A673 (cell line): ENCODE measurements around the gene PLXND1. TPM values are rescaled to one million over a fixed set of nuclear protein-coding genes. Genes with fewer than 3 reads are reported as not detected.

Source experiments
- BruUV-seq: library from RNA; stranded (reverse); fragments of 400-500 nt; replicated peaks from 2 replicates; lab custom pipeline; 2021; lab: Mats Ljungman, UMichigan
- CTCF ChIA-PET: fragments of 300-600 bp; sonication (Branson Sonifier 250); formaldehyde crosslinking; loops from one replicate; lab custom pipeline; 2022; ENCODE audit warnings: antibody characterized with exemption; lab: Charles Lee
- POLR2A ChIA-PET: fragments of 300-600 bp; sonication (Branson Sonifier 250); formaldehyde crosslinking; loops from one replicate; lab custom pipeline; 2022; ENCODE audit warnings: antibody characterized with exemption; ENCODE audit not compliant: low non-redundant PET; lab: Charles Lee
- DNase-seq: peaks from one replicate; pipeline ENCODE4 v3.0.0-alpha.2; 2015; ENCODE audit warnings: low spot score
- H3K27ac ChIP-seq: fragments of 200-600 bp; sonication (generic); 2 replicates; pipeline ENCODE4 v1.5.1; 2016; ENCODE audit warnings: mixed run types, low read depth, mild to moderate bottlenecking, mixed read lengths, antibody characterized with exemption, low read length; ENCODE audit not compliant: poor library complexity, severe bottlenecking
- H3K27me3 ChIP-seq: fragments of 200-600 bp; sonication (generic); replicated peaks from 2 replicates; pipeline ENCODE4 v1.6.1; 2017; ENCODE audit warnings: mixed run types, low read depth, mild to moderate bottlenecking, mixed read lengths, antibody characterized with exemption, low read length; ENCODE audit not compliant: insufficient read depth, poor library complexity
- H3K36me3 ChIP-seq: fragments of 200-600 bp; sonication (generic); 2 replicates; pipeline ENCODE4 v1.6.1; 2016; ENCODE audit warnings: mixed run types, mild to moderate bottlenecking, mixed read lengths, antibody characterized with exemption, low read length; ENCODE audit not compliant: insufficient read depth, poor library complexity, severe bottlenecking
- H3K4me1 ChIP-seq: fragments of 200-600 bp; sonication (generic); 2 replicates; pipeline ENCODE4 v1.6.1; 2017; ENCODE audit warnings: mixed run types, mild to moderate bottlenecking, mixed read lengths, antibody characterized with exemption, low read length; ENCODE audit not compliant: insufficient read depth, poor library complexity, severe bottlenecking
- H3K4me3 ChIP-seq: fragments of 200-600 bp; sonication (generic); 2 replicates; pipeline ENCODE4 v1.5.1; 2016; ENCODE audit warnings: low read depth, mixed run types, mild to moderate bottlenecking, mixed read lengths, low read length; ENCODE audit not compliant: poor library complexity, severe bottlenecking
- H3K9me3 ChIP-seq: fragments of 200-600 bp; sonication (generic); 2 replicates; pipeline ENCODE4 v1.6.1; 2016; ENCODE audit warnings: mixed run types, low read depth, mild to moderate bottlenecking, mixed read lengths, antibody characterized with exemption, low read length; ENCODE audit not compliant: poor library complexity, severe bottlenecking
- CTCF ChIP-seq: fragments of 300-800, 200-600 bp; sonication (generic); conservative IDR thresholded peaks from 2 replicates; pipeline ENCODE4 v1.5.1; 2017; ENCODE audit warnings: low read depth, mild to moderate bottlenecking, antibody characterized with exemption, low read length, moderate library complexity, mixed read lengths
- EZH2 ChIP-seq: fragments of 200-600 bp; sonication (generic); IDR thresholded peaks from 2 replicates; pipeline ENCODE4 v1.6.1; 2017; ENCODE audit warnings: borderline replicate concordance, low read depth, mild to moderate bottlenecking, mixed read lengths, antibody characterized with exemption, low read length; ENCODE audit not compliant: poor library complexity, severe bottlenecking
- intact Hi-C: fragments of 100-400 bp; cut with micrococcal nuclease; formaldehyde crosslinking; loops from one replicate; pipeline ENCODE4 v1.10.0; 2022; ENCODE audit not compliant: unreplicated experiment
- total RNA-seq: library from RNA; stranded (reverse); gene quantifications from 2 replicates; pipeline ENCODE4 v1.2.3, GENCODE V29; 2021

PLXND1 gene
- total RNA-seq, 1 experiment from 2014 or later = 31.5 TPM

GRCh38 chr3:129522953-129523352 is 83.5 kb downstream of the PLXND1 start:
- POLR2A ChIA-PET = interaction anchor here (0.6 kb wide), 1 partner anchor 71 kb away, joined by 4 read pairs; no protein-coding TSS in a partner anchor
- intact Hi-C loops = no loop called here
- no peak overlapping the region for H3K27ac ChIP-seq
- TF ChIP-seq EZH2 (no peak), CTCF (no peak)
- no peaks in the 10 kb centered on the region for H3K4me1 ChIP-seq
- H3K4me3 ChIP-seq = no peak overlapping the region
- CTCF ChIA-PET = no interaction called here
- no peak for DNase-seq
- no TSS peak for BruUV-seq
- no peaks in the 10 kb centered on the region for H3K36me3 ChIP-seq
- no peaks in the 10 kb centered on the region for H3K27me3 ChIP-seq
- H3K9me3 ChIP-seq = no peaks in the 10 kb centered on the region

- Histone ChIP-seq H3K4me3 (no peak overlapping the region), H3K27me3 (no peaks in the 10 kb centered on the region), H3K9me3 (no peaks in the 10 kb centered on the region), H3K36me3 (no peaks in the 10 kb centered on the region), H3K4me1 (no peaks in the 10 kb centered on the region), H3K27ac (no peak overlapping the region)
- DNase-seq = no peak
- intact Hi-C loops = no loop called here
- no peak for TF ChIP-seq EZH2
- no peak for TF ChIP-seq CTCF
- ChIA-PET CTCF (no interaction called here), POLR2A (no interaction called here)
- no TSS peak for BruUV-seq
Observed at GRCh38 chr3:129521611-129522010, 84.9 kb downstream of the PLXND1 start.

- no peaks in the 10 kb centered on the region for H3K36me3 ChIP-seq
- no peaks in the 10 kb centered on the region for H3K27me3 ChIP-seq
- H3K9me3 ChIP-seq = no peaks in the 10 kb centered on the region
- CTCF ChIA-PET = no interaction called here
- POLR2A ChIA-PET = no interaction called here
- no peaks in the 10 kb centered on the region for H3K4me1 ChIP-seq
- DNase-seq = no peak
- intact Hi-C loops = no loop called here
- H3K4me3 ChIP-seq = no peak overlapping the region
- H3K27ac ChIP-seq = no peak overlapping the region
- TF ChIP-seq EZH2 (no peak), CTCF (no peak)
- BruUV-seq = no TSS peak
Observed at GRCh38 chr3:129520960-129521359, 85.5 kb downstream of the PLXND1 start.
